Coronary artery (tissue), 2 donors: ENCODE results near the gene GRIK2.

Source experiments
- DNase-seq: peaks from one replicate; pipeline ENCODE4 v3.0.0-alpha.2; 2017; ENCODE audit warnings: low spot score
- H3K27ac ChIP-seq, 2 donors: fragments of 200-600 bp; sonication (generic); one replicate each; pipeline ENCODE4 v1.5.1; 2016 to 2019
- H3K4me3 ChIP-seq: fragments of 200-600 bp; sonication (generic); 2 replicates; pipeline ENCODE4 v1.5.1; 2016; ENCODE audit warnings: mild to moderate bottlenecking, moderate library complexity
- TF ChIP-seq, protein P1 (sequence below): fragments of 200-600 bp; sonication (generic); IDR thresholded peaks from one replicate; pipeline ENCODE4 v1.5.1; 2019; ENCODE audit warnings: antibody characterized with exemption

Gene GRIK2

DNA sequence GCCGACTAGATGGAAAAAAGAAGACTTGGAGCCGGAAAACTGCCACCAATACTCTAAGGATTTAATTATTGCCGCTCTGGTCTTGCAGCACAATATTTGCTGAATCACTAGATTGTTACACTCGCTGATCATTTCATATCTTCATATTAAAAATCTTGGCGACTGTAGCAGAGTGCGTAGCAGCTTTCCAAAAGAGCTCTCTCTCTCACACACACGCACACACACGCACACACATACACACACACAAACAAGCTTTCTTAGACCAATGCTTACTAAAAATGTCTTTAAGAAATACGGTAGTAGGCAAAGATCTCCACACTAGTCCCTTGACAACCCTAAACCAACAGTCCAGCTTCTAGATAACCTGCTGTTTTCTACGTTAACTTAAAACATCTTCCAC, 7.7 kb downstream of the GRIK2 start:
- no peak overlapping the region for H3K27ac ChIP-seq
- TF ChIP-seq, protein P1, sequence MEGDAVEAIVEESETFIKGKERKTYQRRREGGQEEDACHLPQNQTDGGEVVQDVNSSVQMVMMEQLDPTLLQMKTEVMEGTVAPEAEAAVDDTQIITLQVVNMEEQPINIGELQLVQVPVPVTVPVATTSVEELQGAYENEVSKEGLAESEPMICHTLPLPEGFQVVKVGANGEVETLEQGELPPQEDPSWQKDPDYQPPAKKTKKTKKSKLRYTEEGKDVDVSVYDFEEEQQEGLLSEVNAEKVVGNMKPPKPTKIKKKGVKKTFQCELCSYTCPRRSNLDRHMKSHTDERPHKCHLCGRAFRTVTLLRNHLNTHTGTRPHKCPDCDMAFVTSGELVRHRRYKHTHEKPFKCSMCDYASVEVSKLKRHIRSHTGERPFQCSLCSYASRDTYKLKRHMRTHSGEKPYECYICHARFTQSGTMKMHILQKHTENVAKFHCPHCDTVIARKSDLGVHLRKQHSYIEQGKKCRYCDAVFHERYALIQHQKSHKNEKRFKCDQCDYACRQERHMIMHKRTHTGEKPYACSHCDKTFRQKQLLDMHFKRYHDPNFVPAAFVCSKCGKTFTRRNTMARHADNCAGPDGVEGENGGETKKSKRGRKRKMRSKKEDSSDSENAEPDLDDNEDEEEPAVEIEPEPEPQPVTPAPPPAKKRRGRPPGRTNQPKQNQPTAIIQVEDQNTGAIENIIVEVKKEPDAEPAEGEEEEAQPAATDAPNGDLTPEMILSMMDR = no peak
- DNase-seq = no peak
- H3K4me3 ChIP-seq = no peak overlapping the region

DNA sequence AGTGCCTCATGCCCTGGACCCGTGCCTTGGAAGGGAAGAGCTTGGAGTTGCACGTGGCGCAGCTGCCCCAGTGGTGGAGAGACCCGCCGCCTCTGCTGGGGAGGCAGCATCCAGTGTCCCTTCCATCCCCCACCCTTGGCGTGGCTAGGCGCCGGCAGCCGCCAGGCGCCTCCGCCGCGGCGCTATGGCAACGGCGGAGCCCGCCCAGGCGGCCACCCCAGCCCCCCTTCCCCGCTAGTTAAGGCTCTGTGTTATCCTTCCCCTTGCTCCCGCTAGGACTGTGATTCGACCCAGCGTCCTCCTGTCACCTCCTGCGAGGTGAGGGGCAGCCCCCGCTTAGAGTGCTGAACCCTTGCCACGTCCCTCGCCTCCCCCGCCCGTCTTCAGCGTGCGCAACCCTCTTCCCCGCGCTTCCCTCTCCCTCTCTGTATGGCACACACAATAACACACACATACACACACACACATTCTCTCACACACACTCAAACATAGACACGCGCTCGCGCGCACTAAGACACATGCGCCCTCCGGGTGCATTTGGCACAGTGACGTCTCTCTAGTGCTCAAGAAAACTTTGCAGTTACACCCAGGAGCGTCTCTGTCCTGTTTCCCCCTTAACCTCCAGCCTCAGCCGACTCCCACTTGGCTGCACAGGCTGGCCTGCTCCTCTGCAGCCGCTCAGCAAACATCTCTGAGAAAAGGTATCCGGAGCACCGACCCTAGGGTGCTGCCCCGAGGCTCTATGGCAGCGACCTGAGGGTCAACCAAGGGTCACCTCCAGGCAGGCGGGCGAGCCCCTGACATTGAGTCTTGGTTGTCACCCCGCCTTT, 8.5 kb downstream of the GRIK2 start:
- TF ChIP-seq, protein P1 = no peak
- H3K27ac ChIP-seq = no peak overlapping the region
- DNase-seq = no peak
- peak overlapping the region; percentile 12 for H3K4me3 ChIP-seq

DNA sequence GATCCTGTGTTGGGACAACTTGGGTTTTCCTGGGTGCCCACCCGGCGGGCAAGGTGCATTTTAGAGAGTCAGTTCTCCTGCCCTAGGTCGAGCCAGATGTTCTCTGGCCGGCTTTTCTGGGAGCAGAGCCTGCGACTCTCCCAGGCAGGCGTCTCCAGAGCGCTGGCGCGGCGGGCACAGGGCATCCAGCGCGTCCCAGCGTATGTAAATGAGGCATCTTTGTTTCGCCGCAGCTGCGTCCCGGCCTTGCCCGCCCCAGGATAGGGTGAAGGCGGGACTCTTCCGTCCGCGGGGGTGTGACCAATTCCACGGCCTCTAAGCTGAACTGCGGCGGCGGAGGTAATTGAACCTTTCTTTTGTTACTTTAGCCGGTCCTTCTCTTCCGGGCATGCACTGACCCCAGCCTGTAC, 9.1 kb downstream of the GRIK2 start:
- no peak for DNase-seq
- TF ChIP-seq, protein P1 = no peak
- H3K4me3 ChIP-seq = no peak overlapping the region
- no peak overlapping the region for H3K27ac ChIP-seq

DNA sequence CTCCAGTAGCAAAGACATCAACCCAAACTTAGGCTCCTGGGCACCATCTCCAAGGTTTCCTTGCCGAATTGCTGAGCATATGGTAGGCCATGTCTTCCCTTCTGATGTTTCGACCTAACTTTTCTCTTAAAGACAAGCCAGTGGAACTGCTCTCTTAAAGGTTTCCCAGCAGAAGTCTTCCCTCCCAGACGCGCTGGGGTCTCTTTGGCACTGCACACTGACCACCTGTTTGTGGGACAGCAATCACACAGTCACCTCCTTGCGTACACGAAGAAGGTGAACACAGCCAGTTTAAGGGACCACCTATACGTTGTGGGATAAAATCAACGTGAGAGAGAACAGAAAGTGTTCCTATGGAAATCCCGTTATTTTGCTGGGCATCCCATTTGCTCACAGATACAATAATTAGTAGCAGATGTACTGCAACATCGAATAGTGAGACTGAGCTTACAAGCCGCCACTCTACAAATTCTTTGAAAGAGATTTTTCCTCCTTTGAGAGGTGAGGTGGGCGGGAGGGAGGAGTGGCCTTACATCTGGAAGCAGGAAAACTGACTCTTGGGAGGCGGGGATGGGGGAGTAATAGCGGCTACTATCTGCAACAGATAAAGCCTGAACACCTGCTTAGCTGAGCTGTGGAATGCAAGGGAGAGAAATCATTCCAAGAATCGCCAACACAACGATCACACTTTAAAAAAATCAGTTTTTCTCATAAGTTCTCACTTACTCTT, 9.9 kb downstream of the GRIK2 start:
- DNase-seq = no peak
- TF ChIP-seq, protein P1 = no peak
- Histone ChIP-seq H3K27ac (no peak overlapping the region), H3K4me3 (no peak overlapping the region)

DNA sequence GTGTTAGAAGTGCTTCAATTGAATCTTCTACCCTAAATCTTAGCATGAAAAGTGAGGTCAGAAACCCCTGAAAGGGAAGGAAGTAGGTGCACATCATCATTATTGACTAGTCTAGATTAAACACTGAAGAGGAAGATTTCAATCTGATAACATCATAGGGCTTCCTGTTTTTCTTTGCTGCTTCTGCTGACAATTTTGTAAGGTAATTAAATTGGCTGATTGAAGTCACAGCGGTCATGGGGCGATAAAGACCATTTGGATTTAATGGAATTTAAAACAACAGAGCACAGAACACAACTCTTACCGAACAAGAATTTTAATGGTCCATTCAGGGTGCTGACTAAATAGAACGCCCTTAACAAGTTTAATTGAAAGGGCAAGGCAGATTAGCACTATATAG, 11.3 kb downstream of the GRIK2 start:
- TF ChIP-seq, protein P1 = no peak
- no peak overlapping the region for H3K4me3 ChIP-seq
- no peak for DNase-seq

DNA sequence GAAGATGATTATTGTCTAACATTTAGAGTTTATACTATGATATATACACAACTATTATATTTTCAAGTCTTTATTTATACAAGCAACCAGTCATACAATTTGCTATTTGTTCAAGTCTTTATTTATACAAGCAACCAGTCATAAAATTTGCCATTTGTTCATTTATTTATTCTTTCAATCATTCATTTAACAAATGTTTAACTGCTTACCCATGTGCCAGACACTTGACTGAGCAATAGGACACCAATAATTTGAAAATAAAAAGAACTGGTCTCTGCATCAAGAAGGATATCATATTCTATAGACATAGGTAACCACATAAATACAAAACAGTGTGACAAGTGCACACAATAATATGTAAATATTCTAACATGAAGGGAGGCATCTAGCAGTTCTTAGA, 20.3 kb downstream of the GRIK2 start:
- Histone ChIP-seq H3K27ac (no peak overlapping the region), H3K4me3 (no peak overlapping the region)
- TF ChIP-seq, protein P1 = no peak
- DNase-seq = no peak

More for the DNA sequence above, 11.3 kb downstream of the GRIK2 start:
- H3K27ac ChIP-seq = no peak overlapping the region
